ENCODE results near the gene ABCA12.

The ABCA12 gene

GRCh38 chr2:214946949-214947348 lies 191.5 kb downstream of the ABCA12 start:
- no peak for DNase-seq

- no peak for DNase-seq
These were observed 204.4 kb downstream of the ABCA12 start for GRCh38 chr2:214934006-214934405.

GRCh38 chr2:214904634-214905033 lies 233.8 kb downstream of the ABCA12 start:
- no peak for DNase-seq

GRCh38 chr2:214904176-214904575 lies 234.2 kb downstream of the ABCA12 start:
- DNase-seq, result no peak

- no peak for DNase-seq
These were observed 236.1 kb downstream of the ABCA12 start for GRCh38 chr2:214902286-214902685.

- no peak for DNase-seq
These were observed 238.7 kb downstream of the ABCA12 start for GRCh38 chr2:214899751-214900150.

GRCh38 chr2:214896274-214896673 lies 242.2 kb downstream of the ABCA12 start:
- DNase-seq, result no peak

- DNase-seq, result no peak
These were observed 243.0 kb downstream of the ABCA12 start for GRCh38 chr2:214895469-214895868.

- DNase-seq, result no peak
These were observed 249.1 kb downstream of the ABCA12 start for GRCh38 chr2:214889301-214889700.

- DNase-seq, result no peak
These were observed 256.7 kb downstream of the ABCA12 start for GRCh38 chr2:214881647-214882202.

Data from NK-92 treated with Interleukin-12 subunit alpha and Interleukin-12 subunit beta, amount 100 ng/mL, for 24 hours (cell line).